Activated CD4-positive, alpha-beta T cell treated with anti-CD3 and anti-CD28 coated beads, Interleukin-2, amount 10 ng/mL, durations not matched to agents 7 days and 5 days (primary cell): ENCODE results near the gene TUBB2B. TPM values are rescaled to one million over a fixed set of nuclear protein-coding genes. Genes with fewer than 3 reads are reported as not detected.

Source experiments
- CTCF ChIA-PET: fragments of 350-600 bp; sonication (Branson Sonifier 250); formaldehyde crosslinking; loops from one replicate; lab custom pipeline; 2021; ENCODE audit warnings: antibody characterized with exemption; lab: Charles Lee
- POLR2A ChIA-PET: fragments of 350-600 bp; sonication (Branson Sonifier 250); formaldehyde crosslinking; loops from one replicate; lab custom pipeline; 2021; ENCODE audit warnings: antibody characterized with exemption; lab: Charles Lee
- DNase-seq: peaks from one replicate; pipeline ENCODE4 v3.0.0-alpha.2; 2020
- H3K27ac Mint-ChIP-seq: one replicate; pipeline ENCODE4 v1.8.0; 2021; ENCODE audit warnings: mild to moderate bottlenecking, moderate library complexity, mixed read lengths
- H3K27me3 Mint-ChIP-seq: one replicate; pipeline ENCODE4 v1.8.0; 2021; ENCODE audit warnings: mixed read lengths
- H3K36me3 Mint-ChIP-seq: one replicate; pipeline ENCODE4 v1.8.0; 2021; ENCODE audit warnings: low read depth, mixed read lengths
- H3K4me1 Mint-ChIP-seq: one replicate; pipeline ENCODE4 v1.8.0; 2021; ENCODE audit warnings: mixed read lengths
- H3K4me3 Mint-ChIP-seq: one replicate; pipeline ENCODE4 v1.8.0; 2021; ENCODE audit warnings: mild to moderate bottlenecking, moderate library complexity, mixed read lengths
- H3K9me3 Mint-ChIP-seq: one replicate; pipeline ENCODE4 v1.8.0; 2021; ENCODE audit warnings: mixed read lengths
- total RNA-seq, 2 experiments: library from RNA; stranded (reverse); gene quantifications; one replicate each; pipeline ENCODE4 v1.2.3, GENCODE V29; 2021

The TUBB2B gene
- total RNA-seq, 2 experiments from 2014 or later, result not detected

- peaks cover 37% of the 10 kb centered on the region for H3K27me3 Mint-ChIP-seq
- DNase-seq, result no peak
- no peak overlapping the region for H3K27ac Mint-ChIP-seq
- ChIA-PET CTCF (no interaction called here), POLR2A (no interaction called here)
- H3K4me3 Mint-ChIP-seq, result no peak overlapping the region
- no peaks in the 10 kb centered on the region for H3K9me3 Mint-ChIP-seq
- no peaks in the 10 kb centered on the region for H3K4me1 Mint-ChIP-seq
- H3K36me3 Mint-ChIP-seq, result no peaks in the 10 kb centered on the region
Observed at GRCh38 chr6:3240595-3240994, 13.1 kb upstream of the TUBB2B start.

GRCh38 chr6:3239110-3239830, 11.8 kb upstream of the TUBB2B start:
- Mint-ChIP-seq H3K4me3 (no peak overlapping the region), H3K36me3 (no peaks in the 10 kb centered on the region), H3K27ac (no peak overlapping the region), H3K4me1 (no peaks in the 10 kb centered on the region), H3K9me3 (no peaks in the 10 kb centered on the region), H3K27me3 (peaks cover 37% of the 10 kb centered on the region)
- ChIA-PET POLR2A (no interaction called here), CTCF (no interaction called here)
- no peak for DNase-seq

- ChIA-PET POLR2A (interaction anchor here (0.6 kb wide), 1 partner anchor 28 kb away, joined by 3 read pairs; no protein-coding TSS in a partner anchor), CTCF (interaction anchor here (1.0 to 1.2 kb wide), 2 partner anchors 9 to 13 kb away, joined by 3 to 4 read pairs; no protein-coding TSS in a partner anchor)
- no peaks in the 10 kb centered on the region for H3K36me3 Mint-ChIP-seq
- no peak overlapping the region for H3K27ac Mint-ChIP-seq
- no peak for DNase-seq
- no peaks in the 10 kb centered on the region for H3K4me1 Mint-ChIP-seq
- no peaks in the 10 kb centered on the region for H3K9me3 Mint-ChIP-seq
- peaks cover 45% of the 10 kb centered on the region for H3K27me3 Mint-ChIP-seq
- H3K4me3 Mint-ChIP-seq, result no peak overlapping the region
Observed at GRCh38 chr6:3237761-3238662, 10.6 kb upstream of the TUBB2B start.

GRCh38 chr6:3236005-3236404, 8.6 kb upstream of the TUBB2B start:
- Mint-ChIP-seq H3K4me1 (peaks cover 11% of the 10 kb centered on the region), H3K36me3 (no peaks in the 10 kb centered on the region), H3K27ac (no peak overlapping the region), H3K4me3 (no peak overlapping the region), H3K9me3 (no peaks in the 10 kb centered on the region), H3K27me3 (peaks cover 64% of the 10 kb centered on the region)
- no peak for DNase-seq
- POLR2A ChIA-PET, result no interaction called here
- CTCF ChIA-PET, result interaction anchor here (0.8 to 1.1 kb wide), 2 partner anchors 11 to 15 kb away, joined by 3 to 5 read pairs; no protein-coding TSS in a partner anchor

GRCh38 chr6:3235486-3235885, 8.0 kb upstream of the TUBB2B start:
- H3K27ac Mint-ChIP-seq, result no peak overlapping the region
- H3K4me1 Mint-ChIP-seq, result peaks cover 15% of the 10 kb centered on the region
- no peak for DNase-seq
- ChIA-PET POLR2A (no interaction called here), CTCF (interaction anchor here (0.8 to 1.1 kb wide), 2 partner anchors 12 to 16 kb away, joined by 3 to 5 read pairs; no protein-coding TSS in a partner anchor)
- H3K9me3 Mint-ChIP-seq, result no peaks in the 10 kb centered on the region
- H3K36me3 Mint-ChIP-seq, result no peaks in the 10 kb centered on the region
- H3K4me3 Mint-ChIP-seq, result no peak overlapping the region
- peaks cover 66% of the 10 kb centered on the region for H3K27me3 Mint-ChIP-seq

GRCh38 chr6:3233904-3234303, 6.5 kb upstream of the TUBB2B start:
- H3K9me3 Mint-ChIP-seq, result no peaks in the 10 kb centered on the region
- H3K27ac Mint-ChIP-seq, result no peak overlapping the region
- DNase-seq, result no peak
- H3K4me1 Mint-ChIP-seq, result peaks cover 30% of the 10 kb centered on the region
- no peaks in the 10 kb centered on the region for H3K36me3 Mint-ChIP-seq
- CTCF ChIA-PET, result no interaction called here
- H3K27me3 Mint-ChIP-seq, result peaks cover 75% of the 10 kb centered on the region
- POLR2A ChIA-PET, result no interaction called here
- H3K4me3 Mint-ChIP-seq, result no peak overlapping the region

GRCh38 chr6:3233321-3233720, 5.9 kb upstream of the TUBB2B start:
- Mint-ChIP-seq H3K27me3 (peaks cover 78% of the 10 kb centered on the region), H3K27ac (no peak overlapping the region), H3K36me3 (peaks cover 3% of the 10 kb centered on the region), H3K4me1 (peaks cover 34% of the 10 kb centered on the region), H3K4me3 (no peak overlapping the region), H3K9me3 (no peaks in the 10 kb centered on the region)
- DNase-seq, result no peak
- CTCF ChIA-PET, result no interaction called here
- POLR2A ChIA-PET, result no interaction called here

- ChIA-PET POLR2A (no interaction called here), CTCF (no interaction called here)
- H3K27me3 Mint-ChIP-seq, result peaks cover 77% of the 10 kb centered on the region
- no peak overlapping the region for H3K4me3 Mint-ChIP-seq
- no peak overlapping the region for H3K27ac Mint-ChIP-seq
- no peaks in the 10 kb centered on the region for H3K9me3 Mint-ChIP-seq
- H3K4me1 Mint-ChIP-seq, result peaks cover 37% of the 10 kb centered on the region
- no peak for DNase-seq
- H3K36me3 Mint-ChIP-seq, result peaks cover 3% of the 10 kb centered on the region
Observed at GRCh38 chr6:3232017-3232945, 4.8 kb upstream of the TUBB2B start.

GRCh38 chr6:3231247-3232016, 4.0 kb upstream of the TUBB2B start:
- Mint-ChIP-seq H3K27me3 (peaks cover 83% of the 10 kb centered on the region), H3K4me3 (no peak overlapping the region), H3K4me1 (peaks cover 43% of the 10 kb centered on the region), H3K27ac (no peak overlapping the region), H3K36me3 (peaks cover 3% of the 10 kb centered on the region), H3K9me3 (no peaks in the 10 kb centered on the region)
- CTCF ChIA-PET, result no interaction called here
- POLR2A ChIA-PET, result no interaction called here
- no peak for DNase-seq

GRCh38 chr6:3230900-3231246, 3.4 kb upstream of the TUBB2B start:
- ChIA-PET POLR2A (no interaction called here), CTCF (no interaction called here)
- peaks cover 84% of the 10 kb centered on the region for H3K27me3 Mint-ChIP-seq
- DNase-seq, result no peak
- no peak overlapping the region for H3K4me3 Mint-ChIP-seq
- H3K27ac Mint-ChIP-seq, result no peak overlapping the region
- H3K36me3 Mint-ChIP-seq, result peaks cover 3% of the 10 kb centered on the region
- H3K4me1 Mint-ChIP-seq, result peaks cover 44% of the 10 kb centered on the region
- no peaks in the 10 kb centered on the region for H3K9me3 Mint-ChIP-seq

GRCh38 chr6:3230256-3230882, 2.9 kb upstream of the TUBB2B start:
- no peak for DNase-seq
- Mint-ChIP-seq H3K4me3 (no peak overlapping the region), H3K27ac (no peak overlapping the region), H3K27me3 (peaks cover 83% of the 10 kb centered on the region), H3K4me1 (peaks cover 44% of the 10 kb centered on the region), H3K9me3 (no peaks in the 10 kb centered on the region), H3K36me3 (peaks cover 3% of the 10 kb centered on the region)
- CTCF ChIA-PET, result interaction anchor here (1.0 to 1.4 kb wide), 3 partner anchors 7 to 22 kb away, joined by 3 to 4 read pairs (median 4); no protein-coding TSS in a partner anchor
- POLR2A ChIA-PET, result no interaction called here
